H1 (cell line): ENCODE measurements around the gene CCDC141. TPM values are rescaled to one million over a fixed set of nuclear protein-coding genes. Genes with fewer than 3 reads are reported as not detected.

Source experiments
- CTCF ChIA-PET: fragments of 300-600 bp; sonication (Branson Sonifier 250); formaldehyde crosslinking; loops from one replicate; lab custom pipeline; 2021; ENCODE audit not compliant: partially characterized antibody; lab: Charles Lee
- POLR2A ChIA-PET: fragments of 300-600 bp; sonication (Branson Sonifier 250); formaldehyde crosslinking; loops from one replicate; lab custom pipeline; 2021; ENCODE audit warnings: inconsistent platforms; ENCODE audit not compliant: partially characterized antibody; lab: Charles Lee
- DNase-seq, 2 experiments: peaks; one replicate each; pipeline versions ENCODE4 v3.0.0 to v3.0.0-alpha.2; 2010 to 2022; ENCODE audit warnings: low spot score in 2 of 2, low read depth in 1 of 2, mixed read lengths in 1 of 2
- FAIRE-seq: peaks from 2 replicates; lab custom pipeline; 2011; peaks lifted over from hg19 to GRCh38; lab: Jason Lieb, UNC
- H2AFZ ChIP-seq: 2 replicates; pipeline ENCODE4 v1.8.1; 2012; ENCODE audit warnings: low read length, inconsistent platforms
- H2AK5ac ChIP-seq: 2 replicates; pipeline ENCODE4 v1.6.1; 2013; ENCODE audit warnings: low read depth, low read length
- H2BK120ac ChIP-seq: replicated peaks from 2 replicates; pipeline ENCODE3; 2013; ENCODE audit warnings: low read depth, low read length, inconsistent platforms
- H2BK12ac ChIP-seq: 2 replicates; pipeline ENCODE4 v1.6.1; 2013; ENCODE audit warnings: low read depth, low read length
- H2BK15ac ChIP-seq: 2 replicates; pipeline ENCODE4 v1.6.1; 2013; ENCODE audit warnings: low read length
- H2BK20ac ChIP-seq: 2 replicates; pipeline ENCODE4 v1.6.1; 2013; ENCODE audit warnings: low read length
- H2BK5ac ChIP-seq: 2 replicates; pipeline ENCODE4 v1.6.1; 2013; ENCODE audit warnings: low read depth, low read length
- H3K14ac ChIP-seq: 2 replicates; pipeline ENCODE4 v1.6.1; 2013; ENCODE audit warnings: inconsistent platforms; ENCODE audit not compliant: insufficient read length
- H3K18ac ChIP-seq: 2 replicates; pipeline ENCODE4 v1.6.1; 2013; ENCODE audit warnings: low read length; ENCODE audit errors: extremely low read depth
- H3K23ac ChIP-seq: 2 replicates; pipeline ENCODE4 v1.6.1; 2013; ENCODE audit warnings: inconsistent platforms; ENCODE audit not compliant: insufficient read length
- H3K23me2 ChIP-seq: 2 replicates; pipeline ENCODE4 v1.6.1; 2013; ENCODE audit warnings: low read depth, low read length
- H3K27ac ChIP-seq: 2 replicates; pipeline ENCODE4 v1.6.1; 2011; ENCODE audit warnings: low read depth, low read length, inconsistent platforms
- H3K27me3 ChIP-seq, 4 experiments: replicated peaks in 1 of 4; 1 replicate in 1 of 4; 2 replicates in 3 of 4; pipeline versions ENCODE4 v1.6.1 to v1.8.1; 2011 to 2013; ENCODE audit warnings: low read length in 3 of 4, mild to moderate bottlenecking in 3 of 4, inconsistent platforms in 2 of 4, mixed read lengths in 2 of 4, moderate library complexity in 1 of 4; ENCODE audit not compliant: control insufficient read depth in 3 of 4, insufficient read depth in 3 of 4; ENCODE audit errors: extremely low read depth in 1 of 4
- H3K36me3 ChIP-seq, 4 experiments: 2 replicates each; pipeline versions ENCODE4 v1.6.1 to v1.8.1; 2011 to 2013; ENCODE audit warnings: mild to moderate bottlenecking in 4 of 4, low read length in 3 of 4, moderate library complexity in 2 of 4, control low read depth in 1 of 4, inconsistent platforms in 1 of 4; ENCODE audit not compliant: insufficient read depth in 4 of 4, control insufficient read depth in 2 of 4
- H3K4ac ChIP-seq: replicated peaks from 2 replicates; pipeline ENCODE3; 2013; ENCODE audit warnings: low read length, low read depth, mixed read lengths, inconsistent platforms; ENCODE audit not compliant: insufficient read length
- H3K4me1 ChIP-seq, 4 experiments: replicated peaks in 1 of 4; 1 replicate in 1 of 4; 2 replicates in 3 of 4; pipeline versions ENCODE4 v1.6.1 to v1.8.1; 2011 to 2013; ENCODE audit warnings: low read length in 3 of 4, inconsistent platforms in 2 of 4, mixed read lengths in 1 of 4; ENCODE audit not compliant: insufficient read depth in 4 of 4, control insufficient read depth in 3 of 4
- H3K4me2 ChIP-seq, 2 experiments: 2 replicates each; pipeline versions ENCODE4 v1.6.1 to v1.8.1; 2011 to 2013; ENCODE audit warnings: low read depth in 2 of 2, low read length in 2 of 2, control low read depth in 1 of 2, inconsistent platforms in 1 of 2, mild to moderate bottlenecking in 1 of 2; ENCODE audit not compliant: insufficient read depth in 1 of 2
- H3K4me3 ChIP-seq, 4 experiments: fragments of 200-600, 300-600 bp in 1 of 4; sonication (generic), shearing (Covaris generic), sonication (Bioruptor Twin) in 1 of 4; 2 replicates each; pipeline versions ENCODE4 v1.5.1 to v1.8.1; 2011 to 2016; ENCODE audit warnings: low read length in 4 of 4, low read depth in 3 of 4, control low read depth in 2 of 4, inconsistent platforms in 2 of 4, mild to moderate bottlenecking in 2 of 4, mixed read lengths in 1 of 4, moderate library complexity in 1 of 4; ENCODE audit not compliant: insufficient read depth in 2 of 4; ENCODE audit errors: extremely low read depth in 1 of 4
- H3K56ac ChIP-seq: replicated peaks from 2 replicates; pipeline ENCODE3; 2013; ENCODE audit warnings: low read depth, mild to moderate bottlenecking, mixed read lengths, low read length, inconsistent platforms; ENCODE audit not compliant: insufficient read length
- H3K79me1 ChIP-seq: 2 replicates; pipeline ENCODE4 v1.6.1; 2013; ENCODE audit warnings: low read depth, low read length, control low read depth
- H3K79me2 ChIP-seq, 2 experiments: 2 replicates each; pipeline versions ENCODE4 v1.6.1 to v1.8.1; 2012 to 2013; ENCODE audit warnings: low read length in 2 of 2, mild to moderate bottlenecking in 2 of 2, inconsistent platforms in 1 of 2; ENCODE audit not compliant: insufficient read depth in 2 of 2, control insufficient read depth in 1 of 2
- H3K9ac ChIP-seq, 4 experiments: replicated peaks in 1 of 4; 1 replicate in 1 of 4; 2 replicates in 3 of 4; pipeline versions ENCODE4 v1.6.1 to v1.8.1; 2011 to 2013; ENCODE audit warnings: low read depth in 3 of 4, low read length in 3 of 4, control low read depth in 2 of 4, mild to moderate bottlenecking in 2 of 4, moderate library complexity in 2 of 4, inconsistent platforms in 1 of 4; ENCODE audit errors: extremely low read depth in 1 of 4
- H3K9me3 ChIP-seq, 2 experiments: 2 replicates each; pipeline versions ENCODE4 v1.6.1 to v1.8.1; 2012 to 2013; ENCODE audit warnings: mild to moderate bottlenecking in 2 of 2, moderate library complexity in 2 of 2, control low read depth in 1 of 2, inconsistent platforms in 1 of 2, low read depth in 1 of 2, low read length in 1 of 2, mixed read lengths in 1 of 2; ENCODE audit not compliant: insufficient read depth in 2 of 2
- H4K20me1 ChIP-seq, 2 experiments: replicated peaks in 1 of 2; 2 replicates each; pipeline versions ENCODE3 to v1.8.1; 2011 to 2013; ENCODE audit warnings: inconsistent platforms in 2 of 2, low read length in 2 of 2, mild to moderate bottlenecking in 1 of 2; ENCODE audit not compliant: insufficient read depth in 2 of 2, control insufficient read depth in 1 of 2
- H4K5ac ChIP-seq: 2 replicates; pipeline ENCODE4 v1.6.1; 2013; ENCODE audit warnings: low read length, low read depth, mixed read lengths, inconsistent platforms; ENCODE audit not compliant: insufficient read length
- H4K8ac ChIP-seq: 2 replicates; pipeline ENCODE4 v1.8.0; 2013; ENCODE audit warnings: mild to moderate bottlenecking, moderate library complexity, low read length, inconsistent platforms; ENCODE audit not compliant: insufficient read depth; ENCODE audit errors: extremely low read depth
- H4K91ac ChIP-seq: replicated peaks from 2 replicates; pipeline ENCODE3; 2013; ENCODE audit warnings: low read length, mixed read lengths, inconsistent platforms; ENCODE audit not compliant: insufficient read length
- POU5F1 ChIP-seq: IDR thresholded peaks from 2 replicates; pipeline ENCODE4 v1.6.1; 2011; ENCODE audit warnings: low read depth, mild to moderate bottlenecking, low read length, moderate library complexity
- WGBS, 2 experiments: shearing (Covaris generic) in 1 of 2; methylation state at CpG; one replicate each; pipeline versions ENCODE4 v1.1.6 to v1.1.7; 2013 to 2015; ENCODE audit warnings: low lambda C conversion rate in 2 of 2, mixed read lengths in 2 of 2, inconsistent platforms in 1 of 2, low coverage in 1 of 2, missing lambda C conversion rate in 1 of 2; ENCODE audit not compliant: insufficient replicate concordance in 2 of 2, insufficient coverage in 1 of 2, insufficient read length in 1 of 2; ENCODE audit errors: extremely low coverage in 1 of 2, missing lambda C conversion rate in 1 of 2; 5-methylcytosine and 5-hydroxymethylcytosine counted together
- polyA plus RNA-seq, 7 experiments: library from polyadenylated mRNA; depleted of rRNA in 3 of 7; stranded (reverse) in 5 of 7; unstranded in 2 of 7; fragments of >200 nt in 5 of 7; fragments of 200-250 nt in 2 of 7; gene quantifications; 1 replicate in 5 of 7; 2 replicates in 1 of 7; 4 replicates in 1 of 7; pipeline versions ENCODE4 v1.2.1 to v1.2.3, GENCODE V29; 2011 to 2013; ENCODE audit warnings: missing spikeins in 2 of 7, mixed read lengths in 2 of 7
- total RNA-seq: library from RNA; stranded (reverse); fragmentation: NEBNext Ultra II Directional; extraction: Animal tissue kit (Norgen Biotek cat#: 25700); gene quantifications from 2 replicates; pipeline ENCODE4 v1.2.1, GENCODE V29; 2021

CCDC141 gene
- total and polyA plus RNA-seq, 2 of the 8 experiments (the other 6 are each of a cell fraction or from before 2014, with no cell fraction given): 0.56 to 21.6 TPM

GRCh38 chr2:179070895-179071294 lies 21.0 kb upstream of the CCDC141 start:
- Histone ChIP-seq H3K56ac (no peak overlapping the region), H2AFZ (no peak overlapping the region), H3K9ac (no peak overlapping the region), H3K79me2 (no peaks in the 10 kb centered on the region), H3K36me3 (no peaks in the 10 kb centered on the region), H3K18ac (no peak overlapping the region), H4K5ac (no peak overlapping the region), H4K20me1 (no peaks in the 10 kb centered on the region), H3K23me2 (0 out of 2 replicates have a peak, but pooled peaks cover 2% of the 10 kb centered on the region), H3K27me3 (no peaks in the 10 kb centered on the region), H2BK12ac (no peak overlapping the region), H3K4me2 (no peak overlapping the region), H3K14ac (no peak overlapping the region), H2BK20ac (no peak overlapping the region), H3K4me3 (no peak overlapping the region), H2BK15ac (no peak overlapping the region), H2BK5ac (no peak overlapping the region), H3K27ac (no peak overlapping the region), H2BK120ac (no peak overlapping the region), H2AK5ac (no peak overlapping the region), H3K9me3 (peaks cover 8 to 12% of the 10 kb centered on the region in 2 experiments; a peak in 3 of 4 replicates), H3K79me1 (no peaks in the 10 kb centered on the region), H3K23ac (no peak overlapping the region), H4K8ac (no peak overlapping the region), H4K91ac (no peak overlapping the region), H3K4me1 (no peaks in the 10 kb centered on the region), H3K4ac (no peak overlapping the region)
- ChIA-PET POLR2A (no interaction called here), CTCF (no interaction called here)
- DNase-seq (no peak), FAIRE-seq (no peak)
- 84% methylated on average over 2 of the region's 2 CpGs; no CpG with 5 or more reads in 1 of the 2 experiments for WGBS, 2 experiments
- TF ChIP-seq POU5F1: no peak
